ENCODE results near the gene CHKB. TPM values are rescaled to one million over a fixed set of nuclear protein-coding genes. Genes with fewer than 3 reads are reported as not detected.
"Not testable (repeated sequence)": the region's sequence is repeated elsewhere in the genome, so short reads cannot be mapped to it uniquely, and the experiment has no call there.

Gene CHKB
- total RNA-seq, 1 donor from 2014 or later: 42.7 TPM

DNA sequence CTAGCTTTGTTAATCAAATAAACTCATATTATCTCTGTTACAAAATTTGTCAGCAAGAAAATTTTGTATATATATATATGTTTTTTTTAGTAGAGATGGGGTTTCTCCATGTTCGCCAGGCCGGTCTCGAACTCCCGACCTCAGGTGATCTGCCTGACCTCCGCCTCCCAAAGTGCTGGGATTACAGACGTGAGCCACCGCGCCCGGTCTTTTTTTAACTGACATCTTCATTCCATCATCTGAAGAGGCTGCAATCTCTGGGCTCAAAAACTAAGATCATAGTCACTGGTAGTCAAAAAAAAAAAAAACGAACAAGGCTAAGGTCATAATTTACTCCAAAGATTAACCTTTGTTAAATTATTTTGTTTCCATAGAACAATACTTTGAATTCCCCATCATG, 42.3 kb downstream of the CHKB start:
- DNase-seq (peak; percentile 12), ATAC-seq (no peak)

GRCh38 chr22:50537765-50538164, 44.9 kb downstream of the CHKB start:
- DNase-seq: peak; percentile 2
- intact Hi-C loops (cut with micrococcal nuclease): no loop called here
- no peak for ATAC-seq

More for the DNA sequence above, 42.3 kb downstream of the CHKB start:
- intact Hi-C loops (cut with micrococcal nuclease): no loop called here

DNA sequence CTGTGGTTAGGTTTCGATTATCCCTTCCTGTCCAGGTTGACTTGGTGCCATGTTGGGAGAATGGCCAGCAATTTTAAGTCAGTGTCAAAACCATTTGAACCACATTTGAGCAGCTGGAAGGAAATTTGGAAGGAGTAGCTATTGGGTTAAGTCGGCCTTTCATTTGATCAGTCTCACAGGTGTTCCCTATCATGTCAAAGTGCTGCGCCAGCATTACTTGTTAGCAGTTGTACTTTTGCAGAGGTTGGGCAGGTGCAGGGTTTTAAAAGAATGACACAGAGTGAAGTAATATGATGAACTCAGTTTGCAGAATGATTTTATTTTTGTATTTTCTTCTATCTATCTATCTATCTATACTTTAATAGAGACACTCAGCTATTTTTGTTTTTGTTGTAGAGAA, 46.4 kb downstream of the CHKB start:
- ATAC-seq: no peak
- intact Hi-C loops (cut with micrococcal nuclease): no loop called here

DNA sequence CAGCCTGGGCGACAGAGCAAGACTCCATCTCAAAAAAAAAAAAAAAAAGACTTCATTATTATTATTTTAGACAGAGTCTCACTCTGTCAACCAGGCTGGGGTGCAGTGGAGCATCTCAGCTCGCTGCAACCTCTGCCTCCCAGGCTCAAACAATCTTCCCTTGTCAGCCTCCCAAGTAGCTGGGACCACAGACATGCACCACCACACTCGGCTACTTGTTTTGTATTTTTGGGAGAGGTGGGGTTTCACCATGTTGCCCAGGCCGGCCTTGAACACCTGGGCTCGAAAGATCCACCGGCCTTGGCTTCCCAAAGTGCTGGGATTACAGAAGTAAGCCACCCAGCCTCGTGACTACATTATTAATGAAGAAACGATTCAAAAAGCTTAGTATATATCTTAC, 47.5 kb downstream of the CHKB start:
- intact Hi-C loops (cut with micrococcal nuclease): no loop called here
- DNase-seq (peak; percentile 15), ATAC-seq (no peak)

More for the DNA sequence above, 46.4 kb downstream of the CHKB start:
- no peak for DNase-seq

DNA sequence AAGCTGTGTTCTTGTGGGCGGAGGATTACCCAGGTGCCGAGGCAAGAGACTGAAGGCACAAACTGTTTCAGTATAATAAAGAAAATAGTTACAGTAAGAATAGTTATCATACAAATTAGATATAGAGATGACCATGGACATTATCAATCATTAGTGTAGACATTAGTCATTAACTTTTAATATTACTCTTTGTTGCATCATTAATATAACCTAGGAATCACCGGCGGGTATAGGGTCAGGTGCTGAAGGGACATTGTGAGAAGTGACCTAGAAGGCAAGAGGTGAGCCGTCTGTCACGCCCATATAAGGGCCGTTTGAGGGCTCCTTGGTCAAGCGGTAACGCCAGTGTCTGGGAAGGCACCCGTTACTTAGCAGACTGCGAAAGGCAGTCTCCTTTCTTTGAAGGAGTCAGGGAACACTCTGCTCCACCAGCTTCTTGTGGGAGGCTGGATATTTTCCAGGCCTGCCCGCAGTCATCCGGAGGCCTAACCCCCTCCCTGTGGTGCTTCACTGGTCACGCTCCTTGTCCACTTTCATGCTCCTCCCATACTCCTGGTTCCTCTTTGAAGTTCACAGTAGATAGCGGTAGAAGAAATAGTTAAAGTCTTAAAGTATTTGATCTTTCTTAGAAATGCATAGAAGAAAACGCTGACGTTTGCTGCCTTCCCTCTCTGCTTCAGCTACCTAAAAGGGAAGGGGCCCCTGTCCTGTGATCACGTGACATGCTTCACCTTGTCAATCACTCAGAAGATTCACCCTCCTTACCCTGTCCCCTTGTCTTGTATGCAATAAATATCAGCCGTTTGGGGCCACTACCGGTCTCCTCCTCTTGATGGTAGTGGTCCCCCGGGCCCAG, 48.6 kb downstream of the CHKB start:
- ATAC-seq; intact Hi-C loops (cut with micrococcal nuclease): not testable (repeated sequence)
- peak; percentile 47 for DNase-seq

- intact Hi-C loops (cut with micrococcal nuclease): no loop called here
- DNase-seq: peak; percentile 21
- ATAC-seq: no peak
These were observed 49.5 kb downstream of the CHKB start for GRCh38 chr22:50532824-50533796.

- ATAC-seq (peak; percentile 63), DNase-seq (peak; percentile 90)
- intact Hi-C loops (cut with micrococcal nuclease): no loop called here
These were observed 50.5 kb downstream of the CHKB start for GRCh38 chr22:50531962-50532674.

- intact Hi-C loops (cut with micrococcal nuclease): no loop called here
- peak; percentile 77 for DNase-seq
These were observed 51.1 kb downstream of the CHKB start for GRCh38 chr22:50531546-50531961.

DNA sequence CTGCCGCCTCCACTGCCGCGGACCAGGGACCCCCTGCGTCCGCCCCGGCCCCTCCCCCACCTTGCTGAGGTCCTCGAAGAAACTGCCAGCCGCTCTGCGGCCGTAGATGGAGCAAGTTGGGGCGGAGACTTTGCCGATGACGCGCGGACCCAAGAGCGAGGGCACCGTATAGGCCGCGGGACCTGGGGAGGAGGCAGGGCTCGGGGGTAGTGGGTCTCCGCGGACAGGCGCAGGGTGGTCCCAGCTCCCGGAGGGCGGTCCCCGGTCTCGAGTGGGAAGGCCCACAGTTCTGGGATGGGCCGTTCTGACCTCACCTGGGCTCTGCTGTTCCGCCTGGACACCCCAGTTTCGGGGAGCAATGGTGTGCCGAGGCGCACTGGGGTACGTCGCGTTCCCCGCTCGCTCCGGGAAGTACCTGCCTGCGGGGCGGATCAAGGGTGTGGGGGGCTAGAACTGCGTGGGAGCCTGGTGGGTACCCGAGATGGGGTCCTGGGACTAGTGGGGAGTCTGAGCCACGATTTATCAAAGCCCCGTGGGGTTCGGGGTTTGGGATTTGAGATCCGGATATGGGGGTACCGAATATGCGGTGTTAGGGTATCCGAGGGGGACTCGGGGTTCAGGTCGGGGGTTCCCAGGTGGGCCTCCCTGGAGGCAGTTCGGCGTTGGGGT, 51.6 kb downstream of the CHKB start:
- intact Hi-C loops (cut with micrococcal nuclease): no loop called here
- DNase-seq: peak; percentile 91
- peak; percentile 55 for ATAC-seq

More at GRCh38 chr22:50531546-50531961, 51.1 kb downstream of the CHKB start:
- peak; percentile 22 for ATAC-seq

- ATAC-seq: no peak
- intact Hi-C loops (cut with micrococcal nuclease): no loop called here
- no peak for DNase-seq
These were observed 52.1 kb downstream of the CHKB start for GRCh38 chr22:50530580-50530876.

DNA sequence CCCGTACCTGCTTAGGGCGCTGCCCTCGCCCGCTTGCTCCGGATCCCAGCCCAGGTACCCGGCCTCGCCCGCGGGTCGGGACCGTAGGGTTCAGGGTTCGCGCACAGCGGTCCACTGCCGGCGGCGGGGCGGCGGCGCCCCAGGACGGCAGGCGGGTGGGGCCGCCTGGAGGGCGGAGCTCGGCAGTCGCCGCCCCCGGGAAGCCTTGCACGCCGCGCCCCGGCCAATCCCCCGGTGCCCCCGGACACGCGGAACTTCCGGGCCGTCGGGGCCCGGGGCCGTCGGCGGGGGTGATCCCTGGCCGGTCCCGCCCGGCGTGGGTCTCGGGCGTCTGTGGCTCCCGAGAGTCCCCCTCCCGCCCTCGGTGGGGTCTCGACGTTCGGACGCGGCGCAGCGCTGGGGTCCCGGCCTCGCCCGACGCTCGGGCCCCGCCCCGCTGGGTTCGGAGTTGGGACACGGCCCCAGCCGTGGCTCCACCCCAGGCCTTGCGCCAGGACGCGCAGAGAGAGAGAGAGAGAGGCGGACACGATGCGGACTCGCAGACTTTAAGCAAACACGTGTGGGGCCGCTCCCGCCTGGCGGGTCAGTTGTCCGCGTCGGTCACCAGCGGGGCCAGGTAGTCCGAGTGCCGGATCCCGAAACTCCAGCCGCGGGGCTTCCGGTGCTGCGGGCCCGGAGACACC, 52.6 kb downstream of the CHKB start, which contains the start of gene TYMP:
TYMP (minus strand) TSS at position 116 of the 683 bp plus-strand sequence. CDS start 303 bp downstream, outside the sequence.
- peak; percentile 91 for DNase-seq
- intact Hi-C loops (cut with micrococcal nuclease): no loop called here
- peak; percentile 50 for ATAC-seq

DNA sequence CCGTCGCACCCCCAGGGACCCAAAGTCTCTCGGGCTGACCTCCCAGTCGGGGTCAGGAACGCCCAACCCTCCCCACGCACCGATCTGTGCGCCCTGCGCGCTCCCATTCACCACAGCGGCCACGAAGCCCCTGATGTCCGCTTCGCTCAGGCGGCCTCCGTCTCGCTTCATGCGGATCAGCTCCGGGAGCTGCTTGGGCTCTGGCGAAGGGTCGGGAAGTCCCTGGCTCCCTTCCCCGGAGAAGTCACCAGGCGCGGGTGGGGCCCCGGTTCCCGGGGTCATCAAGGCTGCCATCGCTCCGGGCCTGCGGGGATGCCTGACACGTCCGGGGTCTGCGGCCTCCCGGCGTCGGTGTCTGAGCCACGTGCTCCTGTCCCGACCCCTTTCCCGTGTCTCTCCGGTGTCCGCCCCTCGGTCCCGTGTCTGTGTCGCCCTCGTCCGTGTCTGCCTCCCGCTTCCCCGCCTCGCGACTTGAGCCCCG, 53.2 kb downstream of the CHKB start:
- DNase-seq: no peak
- intact Hi-C loops (cut with micrococcal nuclease): no loop called here
- ATAC-seq: no peak

Other genes starting within 250 kb of the CHKB start
- gene PPP6R2, start 239.5 kb downstream of the CHKB start, total RNA-seq: 44.3 TPM
- gene SBF1, start 107.8 kb downstream of the CHKB start, total RNA-seq: 55.5 TPM
- not detected for gene ADM2, start 101.3 kb downstream of the CHKB start, total RNA-seq
- gene MIOX, start 96.0 kb downstream of the CHKB start, total RNA-seq: not detected
- 27.6 TPM for gene LMF2, start 75.1 kb downstream of the CHKB start, total RNA-seq
- 30.6 TPM for gene NCAPH2, start 74.6 kb downstream of the CHKB start, total RNA-seq
- 1.3 TPM for gene SCO2, start 57.3 kb downstream of the CHKB start, total RNA-seq
- gene TYMP, start 52.8 kb downstream of the CHKB start, total RNA-seq: 12.7 TPM
- not detected for gene KLHDC7B, start 37.0 kb downstream of the CHKB start, total RNA-seq
- not detected for gene SYCE3, start 19.9 kb downstream of the CHKB start, total RNA-seq
- 458 TPM for gene CPT1B, start 4.4 kb downstream of the CHKB start, total RNA-seq
- 0.57 TPM for gene MAPK8IP2, start 17.9 kb upstream of the CHKB start, total RNA-seq
- gene ARSA, start 45.3 kb upstream of the CHKB start, total RNA-seq: 22.2 TPM
- gene SHANK3, start 90.0 kb upstream of the CHKB start, total RNA-seq: 22.9 TPM
- gene ACR, start 155.4 kb upstream of the CHKB start, total RNA-seq: not detected
- 6.7 TPM for gene RABL2B, start 200.8 kb upstream of the CHKB start, total RNA-seq

Data from left ventricle myocardium superior (tissue), 1 donor.